Panc1 (cell line): ENCODE data around the gene INPP4A. TPM values are rescaled to one million over a fixed set of nuclear protein-coding genes. Genes with fewer than 3 reads are reported as not detected.

Source experiments
- ATAC-seq: fragments of 200-7000 bp; cut with Tn5 transposase; 2 replicates; pipeline ENCODE4 v1.9.1; 2020; ENCODE audit warnings: mild to moderate bottlenecking, moderate library complexity
- BruUV-seq: library from RNA; stranded (reverse); fragments of 400-500 nt; replicated peaks from 2 replicates; lab custom pipeline; 2021; lab: Mats Ljungman, UMichigan
- CTCF ChIA-PET: fragments of 300-600 bp; sonication (Branson Sonifier 250); formaldehyde crosslinking; loops from one replicate; lab custom pipeline; 2022; ENCODE audit warnings: antibody characterized with exemption; lab: Charles Lee
- POLR2A ChIA-PET: fragments of 300-600 bp; sonication (Branson Sonifier 250); formaldehyde crosslinking; loops from one replicate; lab custom pipeline; 2022; ENCODE audit warnings: antibody characterized with exemption; lab: Charles Lee
- DNase-seq: peaks from one replicate; pipeline ENCODE4 v3.0.0-alpha.2; 2010; ENCODE audit warnings: low read depth, low spot score
- H3K27ac ChIP-seq: 2 replicates; pipeline ENCODE4 v1.5.1; 2011; ENCODE audit warnings: mild to moderate bottlenecking, low read length, inconsistent platforms
- H3K27me3 ChIP-seq: fragments of 200-500 bp; sonication (Bioruptor generic); 2 replicates; pipeline ENCODE4 v1.6.0; 2014; ENCODE audit warnings: low read length, inconsistent platforms; ENCODE audit not compliant: control insufficient read depth, insufficient read depth
- H3K36me3 ChIP-seq: fragments of 200-500 bp; sonication (Bioruptor generic); 2 replicates; pipeline ENCODE4 v1.5.1; 2014; ENCODE audit warnings: inconsistent platforms, mild to moderate bottlenecking, low read length, moderate library complexity; ENCODE audit not compliant: control insufficient read depth, insufficient read depth
- H3K4me1 ChIP-seq: 2 replicates; pipeline ENCODE4 v1.5.1; 2011; ENCODE audit warnings: inconsistent platforms, mild to moderate bottlenecking, low read length, moderate library complexity; ENCODE audit not compliant: control insufficient read depth, insufficient read depth
- H3K4me3 ChIP-seq, 2 experiments: 2 replicates each; pipeline ENCODE4 v1.5.1; 2011 to 2012; ENCODE audit warnings: low read depth in 2 of 2, low read length in 2 of 2, mild to moderate bottlenecking in 2 of 2, inconsistent platforms in 1 of 2, moderate library complexity in 1 of 2
- H3K9me3 ChIP-seq: fragments of 200-500 bp; sonication (Bioruptor generic); 2 replicates; pipeline ENCODE4 v1.5.1; 2014; ENCODE audit warnings: low read depth, mild to moderate bottlenecking, inconsistent platforms, low read length, moderate library complexity; ENCODE audit not compliant: control insufficient read depth, insufficient read depth
- CTCF ChIP-seq: fragments of 450-650 bp; IDR thresholded peaks from 2 replicates; pipeline ENCODE4 v1.5.1; 2017; ENCODE audit warnings: mild to moderate bottlenecking
- POLR2AphosphoS5 ChIP-seq: IDR thresholded peaks from 2 replicates; pipeline ENCODE4 v1.6.1; 2012; ENCODE audit warnings: mild to moderate bottlenecking, low read depth, low read length, moderate library complexity
- REST ChIP-seq, 2 experiments: IDR thresholded peaks; 2 replicates each; pipeline ENCODE4 v1.6.1; 2011 to 2012; ENCODE audit warnings: low read depth in 2 of 2, control low read depth in 1 of 2, low read length in 1 of 2, mild to moderate bottlenecking in 1 of 2, moderate library complexity in 1 of 2; ENCODE audit not compliant: insufficient read depth in 1 of 2
- SIN3A ChIP-seq: IDR thresholded peaks from 2 replicates; pipeline ENCODE4 v1.6.1; 2012; ENCODE audit warnings: low read depth, mild to moderate bottlenecking, low read length, moderate library complexity, borderline replicate concordance; ENCODE audit not compliant: insufficient read depth
- TCF7L2 ChIP-seq: IDR thresholded peaks from 2 replicates; pipeline ENCODE4 v1.6.1; 2011; ENCODE audit warnings: mild to moderate bottlenecking, low read depth, low read length, inconsistent platforms
- in situ Hi-C: cut with HindIII; loops from 2 replicates; pipeline ENCODE4 v1.10.0; 2016; ENCODE audit warnings: low sequenced_read_pairs, low pct_unique_long_range_greater_than_20kb
- intact Hi-C: fragments of 100-400 bp; cut with micrococcal nuclease; formaldehyde crosslinking; loops from one replicate; pipeline ENCODE4 v1.10.0; 2022; ENCODE audit not compliant: unreplicated experiment
- total RNA-seq: library from RNA; stranded (reverse); gene quantifications from one replicate; pipeline ENCODE4 v1.2.1, GENCODE V29; 2021; ENCODE audit not compliant: unreplicated experiment

INPP4A gene
- total RNA-seq, 1 experiment from 2014 or later = 22.9 TPM

- H3K27ac ChIP-seq = no peak overlapping the region
- POLR2A ChIA-PET = no interaction called here
- no peaks in the 10 kb centered on the region for H3K36me3 ChIP-seq
- in situ Hi-C loops (no loop called here), intact Hi-C loops (no loop called here)
- ATAC-seq (no peak), DNase-seq (no peak)
- H3K4me1 ChIP-seq = peaks cover 5% of the 10 kb centered on the region
- CTCF ChIA-PET = no interaction called here
- no TSS peak for BruUV-seq
- no peaks in the 10 kb centered on the region for H3K9me3 ChIP-seq
- no peak overlapping the region for H3K4me3 ChIP-seq
- H3K27me3 ChIP-seq = no peaks in the 10 kb centered on the region
- TF ChIP-seq CTCF = no peak
- no peak for TF ChIP-seq SIN3A
- no peak for TF ChIP-seq POLR2AphosphoS5
- TF ChIP-seq REST (IDR thresholded peaks at IDR 0.05; ENCODE audit: insufficient read depth in 1 of 2, low read depth in 2 of 2, low read length in 1 of 2) = no peak
- no peak for TF ChIP-seq TCF7L2
Measured at GRCh38 chr2:98460573-98461497, 16.2 kb downstream of the INPP4A start.

GRCh38 chr2:98461498-98462049, 16.9 kb downstream of the INPP4A start:
- no peak for DNase-seq
- Histone ChIP-seq H3K4me1 (peaks cover 5% of the 10 kb centered on the region), H3K27ac (no peak overlapping the region), H3K4me3 (no peak overlapping the region), H3K9me3 (no peaks in the 10 kb centered on the region), H3K36me3 (no peaks in the 10 kb centered on the region), H3K27me3 (no peaks in the 10 kb centered on the region)
- BruUV-seq = no TSS peak
- intact Hi-C loops (no loop called here), in situ Hi-C loops (no loop called here)
- POLR2A ChIA-PET = no interaction called here
- no peak for TF ChIP-seq SIN3A
- TF ChIP-seq TCF7L2 = no peak
- TF ChIP-seq CTCF = no peak
- no peak for TF ChIP-seq REST (IDR thresholded peaks at IDR 0.05; ENCODE audit: insufficient read depth in 1 of 2, low read depth in 2 of 2, low read length in 1 of 2)
- no peak for TF ChIP-seq POLR2AphosphoS5
- ATAC-seq = no peak
- CTCF ChIA-PET = no interaction called here
